Measurements from ENCODE around the gene GASK1A. TPM values are rescaled to one million over a fixed set of nuclear protein-coding genes. Genes with fewer than 3 reads are reported as not detected.

GASK1A gene
- total RNA-seq = under 1 TPM in 1 of 2 donors, not detected in 1; 0.12 TPM

DNA sequence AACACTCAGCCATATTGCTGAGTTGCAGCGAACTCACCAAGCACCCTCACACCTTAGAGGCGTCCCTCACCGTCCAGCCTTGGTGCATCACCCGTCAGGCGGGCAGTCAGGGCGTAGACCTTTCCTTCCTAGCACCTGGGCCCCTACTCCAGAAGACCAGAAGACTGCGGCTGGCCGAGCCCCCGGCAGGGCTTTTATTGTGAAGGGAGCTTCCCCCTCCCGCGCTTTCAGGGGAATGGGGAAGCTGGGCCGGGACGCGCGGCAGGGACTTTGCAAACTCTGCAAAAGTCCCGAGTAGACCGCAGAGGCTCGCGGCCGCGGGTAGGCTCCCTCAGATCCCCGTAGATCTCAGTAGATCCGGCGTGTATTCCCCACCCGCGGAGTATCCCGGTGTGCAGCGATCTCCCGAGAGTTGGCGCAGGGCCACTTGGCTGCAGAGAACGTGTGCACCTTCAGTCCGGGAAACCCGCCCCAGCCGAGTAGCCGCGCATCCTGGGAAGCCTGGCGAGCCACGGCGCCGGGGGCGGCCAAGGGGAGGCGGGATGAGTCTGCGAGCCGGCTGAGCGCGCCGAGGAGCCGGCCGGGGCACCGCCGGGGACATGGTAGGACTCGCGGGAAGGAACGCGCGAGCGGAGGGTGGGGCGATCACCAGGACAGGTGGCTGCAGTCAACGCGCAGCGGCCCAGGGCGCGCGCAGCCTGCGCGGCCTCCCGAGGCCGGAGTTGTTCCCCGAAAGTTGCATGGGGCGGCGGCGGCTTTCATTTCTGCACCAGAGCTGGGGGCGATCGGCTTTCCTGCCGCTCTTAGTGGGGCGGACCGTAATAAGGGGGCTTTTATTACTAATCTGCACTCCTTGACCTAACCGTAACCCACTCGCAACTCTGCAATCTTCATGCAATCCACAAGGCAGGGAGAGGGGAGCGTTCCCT is at the start of gene GASK1A:
Gene GASK1A, plus strand, starts transcription at position 268 of the 929 bp plus-strand sequence. Its CDS starts 332 bp downstream, at position 600.
- Mint-ChIP-seq H3K27me3 (ENCODE audit: low read depth) (peaks cover 39% of the 10 kb centered on the region), H3K4me1 (ENCODE audit: low read depth) (peaks cover 8% of the 10 kb centered on the region), H3K27ac (no peak within 1 kb of the TSS), H3K4me3 (peak within 1 kb of the TSS; percentile 73 to 77), H3K9me3 (peaks cover 4 to 9% of the 10 kb centered on the region in 2 donors), H3K36me3 (ENCODE audit: insufficient read depth in 2 of 2) (peaks cover 5 to 11% of the 10 kb centered on the region in 2 donors)
- ATAC-seq (replicated peaks in 1 of 2) = peak; percentile 54 to 66
- peak; percentile 18 to 22 for DNase-seq

DNA sequence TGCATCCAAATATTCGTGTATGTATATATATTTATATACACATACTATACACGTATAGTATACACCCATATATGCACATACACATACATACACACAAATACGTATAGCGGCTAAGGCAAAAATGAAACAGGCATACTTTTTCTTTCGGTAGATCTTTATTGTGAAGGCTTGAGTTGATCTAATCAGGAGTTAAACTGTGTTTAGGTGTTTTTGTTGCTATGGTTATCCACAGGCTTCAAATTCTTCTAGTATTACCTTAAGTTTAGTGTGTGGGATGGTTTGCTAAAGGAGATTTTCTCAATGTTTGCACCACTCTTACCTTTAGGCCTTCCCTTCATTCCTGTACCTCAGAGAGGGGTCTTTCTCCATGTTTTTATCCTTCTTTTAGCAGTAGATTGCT is 45.0 kb upstream of the GASK1A start:
- H3K4me3 Mint-ChIP-seq = no peak overlapping the region
- no peak overlapping the region for H3K27ac Mint-ChIP-seq
- ATAC-seq (replicated peaks in 1 of 2) (no peak), DNase-seq (no peak)
- H3K4me1 Mint-ChIP-seq (ENCODE audit: low read depth) = peaks cover 13% of the 10 kb centered on the region
- no peaks in the 10 kb centered on the region for H3K36me3 Mint-ChIP-seq (ENCODE audit: insufficient read depth in 2 of 2)
- H3K27me3 Mint-ChIP-seq (ENCODE audit: low read depth) = no peaks in the 10 kb centered on the region
- peaks cover 0 to 2% of the 10 kb centered on the region in 2 donors for H3K9me3 Mint-ChIP-seq

DNA sequence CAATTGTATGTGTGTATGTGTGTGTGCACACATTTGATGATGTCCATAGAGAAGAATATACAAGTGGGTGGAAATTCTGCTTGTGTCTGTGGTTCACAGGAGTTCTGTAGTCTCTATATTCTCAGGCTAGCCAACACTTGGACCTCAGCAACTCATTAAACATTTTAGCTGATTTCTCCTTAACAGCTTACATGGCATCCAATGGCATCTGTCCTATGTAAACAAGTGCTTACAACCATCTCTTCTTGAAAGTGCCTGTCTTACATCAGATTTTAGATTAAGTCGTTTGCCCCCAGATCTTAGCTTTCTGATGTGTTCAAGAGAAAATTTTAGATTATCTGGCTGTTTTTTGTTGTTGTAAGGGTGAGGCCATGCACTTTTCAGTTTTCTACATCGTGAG is 44.2 kb upstream of the GASK1A start:
- H3K4me3 Mint-ChIP-seq = no peak overlapping the region
- peaks cover 13% of the 10 kb centered on the region for H3K4me1 Mint-ChIP-seq (ENCODE audit: low read depth)
- H3K27me3 Mint-ChIP-seq (ENCODE audit: low read depth) = no peaks in the 10 kb centered on the region
- H3K36me3 Mint-ChIP-seq (ENCODE audit: insufficient read depth in 2 of 2) = no peaks in the 10 kb centered on the region
- ATAC-seq (replicated peaks in 1 of 2) (no peak), DNase-seq (no peak)
- no peak overlapping the region for H3K27ac Mint-ChIP-seq
- H3K9me3 Mint-ChIP-seq = peaks cover 0 to 2% of the 10 kb centered on the region in 2 donors

DNA sequence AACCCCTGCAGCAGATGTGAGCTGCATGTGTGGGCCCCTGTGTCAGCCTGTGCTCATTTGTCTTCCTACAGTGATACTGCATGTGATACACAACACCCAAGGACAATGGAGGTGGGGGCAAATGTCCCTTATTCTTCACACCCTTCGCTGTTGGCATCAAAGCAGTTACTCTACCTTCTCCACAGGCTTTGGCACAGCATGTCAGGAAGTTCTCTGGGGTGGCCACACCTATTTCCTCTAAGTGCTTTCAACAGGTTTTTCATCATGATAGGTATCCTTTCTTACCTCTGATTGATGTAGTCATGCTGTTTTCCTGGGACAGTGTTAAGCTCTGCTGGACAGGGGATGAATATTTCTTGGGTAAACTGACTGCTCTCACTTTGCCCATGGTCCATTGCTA is 43.6 kb upstream of the GASK1A start:
- DNase-seq = no peak
- Mint-ChIP-seq H3K27me3 (ENCODE audit: low read depth) (no peaks in the 10 kb centered on the region), H3K4me3 (no peak overlapping the region), H3K9me3 (peaks cover 0 to 2% of the 10 kb centered on the region in 2 donors), H3K36me3 (ENCODE audit: insufficient read depth in 2 of 2) (no peaks in the 10 kb centered on the region), H3K27ac (no peak overlapping the region), H3K4me1 (ENCODE audit: low read depth) (peaks cover 13% of the 10 kb centered on the region)
- no peak for ATAC-seq (replicated peaks in 1 of 2)

DNA sequence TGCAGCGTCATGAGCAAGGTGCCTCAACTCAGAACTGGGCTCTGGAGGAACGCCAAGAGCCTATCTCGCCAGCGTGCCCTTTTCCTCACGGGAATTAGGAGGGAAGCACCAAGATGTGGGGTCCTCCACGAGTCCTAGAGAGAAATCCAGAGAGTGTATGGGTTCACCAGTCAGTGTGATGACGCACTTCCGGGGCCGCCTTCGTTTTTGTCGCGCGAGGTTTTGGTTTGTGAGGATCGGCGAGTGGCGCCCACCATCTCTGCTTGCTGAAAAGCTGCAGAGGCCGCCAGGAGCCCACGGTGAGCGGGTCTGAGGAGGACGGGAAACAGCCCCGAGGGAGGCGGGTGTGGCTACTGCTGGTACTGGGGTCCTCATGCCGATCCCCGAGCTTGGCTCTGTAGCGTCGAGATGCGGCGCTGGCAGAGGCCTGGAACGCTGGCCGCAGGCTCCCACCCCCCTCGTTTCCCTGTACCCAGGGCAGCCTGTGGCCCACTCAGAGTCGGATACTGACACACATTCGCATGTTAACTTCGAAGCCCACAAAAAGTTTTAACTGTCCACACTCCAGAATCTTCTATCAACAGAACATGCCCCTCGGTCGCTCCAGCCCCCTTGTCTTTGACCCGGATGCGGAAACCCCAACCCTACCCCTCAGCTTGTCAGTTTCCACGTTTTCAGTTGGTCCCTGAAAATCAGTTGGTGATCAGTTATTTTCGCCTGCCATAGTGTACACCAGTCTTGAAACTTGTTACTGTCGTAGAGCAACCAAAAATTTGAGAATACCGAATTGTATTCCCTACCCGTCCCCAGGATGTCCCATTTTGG is 42.7 kb upstream of the GASK1A start:
- peak overlapping the region in 1 of 2 donors; percentile 33 for H3K4me3 Mint-ChIP-seq
- H3K4me1 Mint-ChIP-seq (ENCODE audit: low read depth) = peaks cover 13% of the 10 kb centered on the region
- no peak overlapping the region for H3K27ac Mint-ChIP-seq
- ATAC-seq (replicated peaks in 1 of 2) = no peak
- DNase-seq = no peak
- no peaks in the 10 kb centered on the region for H3K27me3 Mint-ChIP-seq (ENCODE audit: low read depth)
- H3K36me3 Mint-ChIP-seq (ENCODE audit: insufficient read depth in 2 of 2) = no peaks in the 10 kb centered on the region
- H3K9me3 Mint-ChIP-seq = peaks cover 0 to 2% of the 10 kb centered on the region in 2 donors

DNA sequence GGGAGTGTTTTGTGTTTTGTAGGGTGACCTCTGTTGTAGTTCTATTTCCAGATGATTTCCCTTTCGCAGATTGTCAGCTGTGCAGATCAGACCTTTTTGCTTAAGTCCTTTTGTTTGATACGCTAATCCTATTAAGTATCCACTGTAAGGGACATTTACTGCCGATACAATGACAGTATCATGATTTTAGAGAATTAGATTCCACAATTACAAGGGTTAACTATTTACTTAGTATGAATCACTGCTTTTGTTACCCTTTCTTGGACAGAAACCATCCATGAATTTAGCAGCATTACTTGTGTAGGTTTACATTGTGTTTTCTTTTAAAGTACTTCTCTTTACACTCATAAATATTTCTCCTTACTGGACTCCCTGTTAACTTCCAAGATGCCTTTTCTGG is 41.8 kb upstream of the GASK1A start:
- ATAC-seq (replicated peaks in 1 of 2) (no peak), DNase-seq (no peak)
- H3K27me3 Mint-ChIP-seq (ENCODE audit: low read depth) = no peaks in the 10 kb centered on the region
- H3K9me3 Mint-ChIP-seq = peaks cover 0 to 2% of the 10 kb centered on the region in 2 donors
- H3K4me1 Mint-ChIP-seq (ENCODE audit: low read depth) = peaks cover 13% of the 10 kb centered on the region
- H3K4me3 Mint-ChIP-seq = no peak overlapping the region
- H3K36me3 Mint-ChIP-seq (ENCODE audit: insufficient read depth in 2 of 2) = no peaks in the 10 kb centered on the region
- H3K27ac Mint-ChIP-seq = no peak overlapping the region

DNA sequence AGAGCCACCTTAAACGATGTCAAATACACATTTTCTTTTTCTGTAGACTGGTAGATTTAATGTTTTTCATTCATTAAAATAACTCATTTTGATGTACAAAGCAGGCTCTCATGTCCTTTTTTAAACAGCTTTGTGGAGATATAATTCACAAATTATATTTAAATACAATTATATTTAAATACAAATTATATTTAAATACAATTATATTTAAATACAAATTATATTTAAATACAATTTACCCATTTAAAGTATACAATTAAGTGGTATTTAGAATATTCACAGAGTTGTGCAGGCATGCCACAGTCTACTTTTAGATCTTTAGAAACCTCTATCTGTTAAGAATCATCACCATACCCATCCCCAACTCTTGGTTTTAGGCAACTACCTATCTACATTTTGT is 36.4 kb upstream of the GASK1A start:
- no peaks in the 10 kb centered on the region for H3K36me3 Mint-ChIP-seq (ENCODE audit: insufficient read depth in 2 of 2)
- H3K27ac Mint-ChIP-seq = no peak overlapping the region
- peaks cover 0 to 1% of the 10 kb centered on the region in 2 donors for H3K9me3 Mint-ChIP-seq
- peaks cover 4% of the 10 kb centered on the region for H3K4me1 Mint-ChIP-seq (ENCODE audit: low read depth)
- ATAC-seq (replicated peaks in 1 of 2) (no peak), DNase-seq (no peak)
- H3K27me3 Mint-ChIP-seq (ENCODE audit: low read depth) = no peaks in the 10 kb centered on the region
- H3K4me3 Mint-ChIP-seq = no peak overlapping the region

DNA sequence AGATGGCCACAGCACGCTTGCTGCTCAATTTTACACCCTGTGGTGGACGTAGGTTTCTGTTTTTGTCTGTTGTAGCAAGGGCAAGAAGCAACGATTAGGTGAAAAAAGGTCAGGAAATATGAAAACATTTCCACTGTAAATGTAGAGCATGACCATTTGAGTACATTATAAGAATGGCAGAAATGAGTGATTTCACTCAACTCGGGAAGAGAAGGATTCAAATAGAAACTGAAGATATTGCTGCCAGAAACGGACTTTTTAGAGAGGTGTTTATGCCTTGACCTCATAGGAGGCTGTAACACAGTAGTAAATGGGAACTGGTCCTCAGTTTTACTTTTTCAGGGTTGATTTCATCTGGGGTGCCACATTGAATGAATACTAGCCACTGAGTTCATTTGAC is 33.1 kb upstream of the GASK1A start:
- H3K4me3 Mint-ChIP-seq = no peak overlapping the region
- H3K27me3 Mint-ChIP-seq (ENCODE audit: low read depth) = no peaks in the 10 kb centered on the region
- ATAC-seq (replicated peaks in 1 of 2) (peak in 1 of 2 donors; percentile 55), DNase-seq (no peak)
- peaks cover 4% of the 10 kb centered on the region for H3K4me1 Mint-ChIP-seq (ENCODE audit: low read depth)
- H3K36me3 Mint-ChIP-seq (ENCODE audit: insufficient read depth in 2 of 2) = no peaks in the 10 kb centered on the region
- no peak overlapping the region for H3K27ac Mint-ChIP-seq
- peaks cover 0 to 1% of the 10 kb centered on the region in 2 donors for H3K9me3 Mint-ChIP-seq

DNA sequence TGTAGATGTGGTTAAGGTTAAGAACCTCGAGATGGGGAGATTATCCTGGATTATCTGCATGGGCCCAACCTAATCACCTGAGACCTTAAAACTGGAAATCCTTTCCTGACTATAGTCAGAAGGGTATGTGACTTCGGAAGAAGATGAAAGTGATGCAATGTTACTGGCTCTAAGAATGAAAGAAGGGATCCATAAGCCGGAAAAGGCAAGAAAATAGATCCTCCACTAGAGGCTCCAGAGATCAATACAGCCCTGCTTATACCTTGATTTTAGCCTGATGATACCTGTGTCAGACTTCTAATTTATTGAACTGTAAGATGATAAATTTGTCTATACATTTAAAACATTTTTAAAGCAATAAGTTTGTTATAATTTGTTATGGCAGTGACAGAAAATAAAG is 21.5 kb upstream of the GASK1A start:
- H3K27me3 Mint-ChIP-seq (ENCODE audit: low read depth) = no peaks in the 10 kb centered on the region
- H3K4me3 Mint-ChIP-seq = no peak overlapping the region
- H3K9me3 Mint-ChIP-seq = peaks cover 4% of the 10 kb centered on the region in 2 donors
- H3K4me1 Mint-ChIP-seq (ENCODE audit: low read depth) = no peaks in the 10 kb centered on the region
- no peak for DNase-seq
- no peak overlapping the region for H3K27ac Mint-ChIP-seq
- H3K36me3 Mint-ChIP-seq (ENCODE audit: insufficient read depth in 2 of 2) = no peaks in the 10 kb centered on the region
- ATAC-seq (replicated peaks in 1 of 2) = no peak

DNA sequence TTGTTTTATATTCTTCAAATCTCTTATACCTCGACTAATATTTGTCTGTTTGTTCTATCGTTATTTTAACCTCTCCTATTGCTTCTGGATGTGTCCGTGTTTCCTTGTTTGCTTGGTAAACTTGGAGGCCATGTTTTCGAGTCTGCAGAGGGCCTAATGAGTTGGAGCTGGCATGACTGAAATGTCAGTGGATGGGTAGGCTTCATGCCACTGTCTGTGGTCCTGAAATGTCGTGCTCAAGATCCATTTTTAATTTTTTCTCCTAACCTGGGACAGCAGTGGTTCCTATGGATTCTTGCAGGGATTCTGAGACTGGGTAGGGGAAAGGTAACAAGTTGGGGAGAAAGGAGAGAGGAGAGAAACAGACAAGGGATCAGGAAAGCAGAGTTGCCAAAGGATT is 18.8 kb upstream of the GASK1A start:
- no peaks in the 10 kb centered on the region for H3K36me3 Mint-ChIP-seq (ENCODE audit: insufficient read depth in 2 of 2)
- no peaks in the 10 kb centered on the region for H3K27me3 Mint-ChIP-seq (ENCODE audit: low read depth)
- H3K4me3 Mint-ChIP-seq = no peak overlapping the region
- DNase-seq = no peak
- H3K9me3 Mint-ChIP-seq = peaks cover 0 to 4% of the 10 kb centered on the region in 2 donors
- ATAC-seq (replicated peaks in 1 of 2) = no peak
- no peak overlapping the region for H3K27ac Mint-ChIP-seq
- peaks cover 12% of the 10 kb centered on the region for H3K4me1 Mint-ChIP-seq (ENCODE audit: low read depth)

DNA sequence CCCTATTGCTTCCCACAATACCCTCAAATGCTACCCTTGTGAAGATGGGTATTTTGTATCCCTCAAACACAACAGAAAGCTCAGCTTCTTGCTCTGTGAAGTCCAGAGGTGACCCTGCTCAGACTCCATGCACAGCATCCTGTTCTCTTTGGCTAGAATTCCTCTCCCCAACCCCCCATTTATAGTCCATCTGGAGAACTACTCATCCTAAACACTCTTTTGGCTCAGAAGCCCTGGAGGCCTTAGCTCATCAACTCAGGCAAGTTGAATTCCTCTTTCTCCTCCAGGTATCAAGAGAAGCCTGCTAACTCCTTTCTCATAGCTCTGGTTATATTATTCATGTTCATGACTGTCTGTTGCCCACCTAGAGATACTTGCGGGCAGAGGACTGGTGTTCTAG is 18.3 kb upstream of the GASK1A start:
- Mint-ChIP-seq H3K27ac (no peak overlapping the region), H3K9me3 (peaks cover 0 to 4% of the 10 kb centered on the region in 2 donors), H3K4me3 (no peak overlapping the region), H3K36me3 (ENCODE audit: insufficient read depth in 2 of 2) (no peaks in the 10 kb centered on the region), H3K27me3 (ENCODE audit: low read depth) (no peaks in the 10 kb centered on the region), H3K4me1 (ENCODE audit: low read depth) (peaks cover 14% of the 10 kb centered on the region)
- ATAC-seq (replicated peaks in 1 of 2) = no peak
- DNase-seq = no peak

DNA sequence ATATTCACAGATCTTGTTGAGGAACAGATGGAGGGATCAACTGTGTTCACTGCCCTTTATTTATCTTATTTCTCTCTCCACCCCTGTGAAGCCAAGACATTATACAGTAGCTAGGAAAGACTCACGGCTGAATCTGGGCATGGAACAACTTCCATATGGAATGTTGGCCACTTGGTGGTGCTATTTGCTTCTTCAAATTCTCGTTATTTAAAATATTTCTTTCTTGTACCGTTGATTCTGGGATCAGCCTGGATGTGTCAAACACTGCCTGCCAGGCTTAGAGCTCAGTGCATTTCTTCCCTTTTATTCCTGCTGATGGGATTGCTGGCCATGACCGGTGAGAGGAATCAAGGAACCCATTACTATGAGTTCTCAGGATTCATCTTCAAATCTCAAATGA is 17.5 kb upstream of the GASK1A start:
- Mint-ChIP-seq H3K36me3 (ENCODE audit: insufficient read depth in 2 of 2) (no peaks in the 10 kb centered on the region), H3K4me1 (ENCODE audit: low read depth) (peaks cover 14% of the 10 kb centered on the region), H3K27ac (no peak overlapping the region), H3K9me3 (no peaks in the 10 kb centered on the region), H3K4me3 (no peak overlapping the region), H3K27me3 (ENCODE audit: low read depth) (no peaks in the 10 kb centered on the region)
- DNase-seq = peak; percentile 4 to 8
- ATAC-seq (replicated peaks in 1 of 2) = no peak

DNA sequence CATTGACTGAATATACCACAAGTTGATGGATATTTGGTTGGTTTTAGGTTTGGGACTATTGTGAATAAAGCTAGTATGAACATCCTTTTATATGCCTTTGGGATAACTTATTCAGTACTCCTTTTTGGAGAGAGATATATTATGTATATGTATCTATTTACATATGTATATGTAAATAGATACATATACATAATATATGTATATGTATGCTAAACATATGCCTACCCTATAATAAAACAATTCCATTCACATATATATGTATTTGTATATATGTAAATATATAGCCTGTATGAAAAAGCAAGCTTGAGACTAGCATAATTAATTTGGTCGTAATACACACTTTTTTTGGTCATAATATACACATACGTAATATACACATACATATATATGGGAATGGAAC is 15.8 kb upstream of the GASK1A start:
- Mint-ChIP-seq H3K27me3 (ENCODE audit: low read depth) (no peaks in the 10 kb centered on the region), H3K4me1 (ENCODE audit: low read depth) (peaks cover 14% of the 10 kb centered on the region), H3K27ac (no peak overlapping the region), H3K36me3 (ENCODE audit: insufficient read depth in 2 of 2) (no peaks in the 10 kb centered on the region), H3K9me3 (no peaks in the 10 kb centered on the region), H3K4me3 (no peak overlapping the region)
- no peak for DNase-seq
- ATAC-seq (replicated peaks in 1 of 2) = no peak

Measured in activated T-cell treated with anti-CD3 and anti-CD28 coated beads, Interleukin-2, amount 50 U/mL, for 72 hours (primary cell).